Esophagus squamous epithelium (tissue), 5 donors: ENCODE data around the gene OR10A6. TPM values are rescaled to one million over a fixed set of nuclear protein-coding genes. Genes with fewer than 3 reads are reported as not detected.

Source experiments
- DNase-seq: peaks from one replicate; lab custom pipeline; 2025; lab: John Stamatoyannopoulos, UW
- H3K27ac ChIP-seq, 4 donors: fragments of 200-600 bp; sonication (generic); one replicate each; pipeline ENCODE4 v1.5.1; 2016 to 2019; ENCODE audit warnings: mild to moderate bottlenecking in 1 of 4
- H3K27me3 ChIP-seq, 4 donors: fragments of 200-600 bp; sonication (generic); 1 replicate in 3 of 4; 2 replicates in 1 of 4; pipeline versions ENCODE4 v1.5.1 to v1.6.0; 2017 to 2021; ENCODE audit warnings: antibody characterized with exemption in 1 of 4
- H3K36me3 ChIP-seq, 3 donors: fragments of 200-600 bp; sonication (generic); one replicate each; pipeline ENCODE4 v1.5.1; 2016 to 2019
- H3K4me1 ChIP-seq, 3 donors: fragments of 200-600 bp; sonication (generic); one replicate each; pipeline ENCODE4 v1.5.1; 2017 to 2019
- H3K4me3 ChIP-seq, 4 donors: fragments of 200-600 bp; sonication (generic); 1 replicate in 3 of 4; 2 replicates in 1 of 4; pipeline ENCODE4 v1.5.1; 2016 to 2019; ENCODE audit warnings: mild to moderate bottlenecking in 2 of 4, moderate library complexity in 1 of 4
- H3K9me3 ChIP-seq, 3 donors: fragments of 200-600 bp; sonication (generic); one replicate each; pipeline ENCODE4 v1.5.1; 2016 to 2019
- CTCF ChIP-seq, 6 experiments: fragments of 450-650 bp in 4 of 6; fragments of 200-600 bp in 2 of 6; sonication (generic) in 2 of 6; IDR thresholded peaks; one replicate each; pipeline ENCODE4 v1.5.1; 2016 to 2019; ENCODE audit warnings: antibody characterized with exemption in 6 of 6, mild to moderate bottlenecking in 4 of 6, moderate library complexity in 4 of 6
- POLR2A ChIP-seq, 4 donors: fragments of 450-650 bp; IDR thresholded peaks; one replicate each; pipeline ENCODE4 v1.6.1; 2017; ENCODE audit warnings: antibody characterized with exemption in 4 of 4, mild to moderate bottlenecking in 4 of 4, moderate library complexity in 3 of 4
- WGBS, 2 donors: methylation state at CpG; one replicate each; pipeline ENCODE4 v1.1.5; 2018; 5-methylcytosine and 5-hydroxymethylcytosine counted together
- intact Hi-C: fragments of 100-400 bp; cut with DNase I; formaldehyde crosslinking; loops from one replicate; pipeline ENCODE4 v1.15.0; 2022
- total RNA-seq, 4 donors: library from RNA; depleted of rRNA; stranded (reverse); fragments of >200 nt; gene quantifications; one replicate each; pipeline ENCODE4 v1.1.0, GENCODE V29; 2016
- donor health status: DM: yes; HTN: yes; CAD: no.

Gene OR10A6
- total RNA-seq, 4 donors from 2014 or later: not detected

- Histone ChIP-seq H3K27me3 (no peaks in the 10 kb centered on the region), H3K4me1 (peaks cover 0 to 13% (median 2%) of the 10 kb centered on the region in 3 donors), H3K4me3 (no peak overlapping the region), H3K9me3 (no peaks in the 10 kb centered on the region), H3K36me3 (no peaks in the 10 kb centered on the region), H3K27ac (no peak overlapping the region)
- WGBS, 2 donors: 53 to 55% methylated on average over 3 of the region's 3 CpGs
- DNase-seq: no peak
- intact Hi-C loops: no loop called here
- TF ChIP-seq CTCF (IDR thresholded peaks at IDR 0.05) (no peak), POLR2A (IDR thresholded peaks at IDR 0.05) (no peak)
These were observed 29.7 kb downstream of the OR10A6 start for GRCh38 chr11:7901319-7901854.

- WGBS, 2 donors: 76 to 83% methylated on average over 4 of the region's 4 CpGs
- TF ChIP-seq CTCF (IDR thresholded peaks at IDR 0.05): no peak
- no peak for TF ChIP-seq POLR2A (IDR thresholded peaks at IDR 0.05)
- no peak overlapping the region for H3K27ac ChIP-seq
These were observed 30.4 kb downstream of the OR10A6 start for GRCh38 chr11:7900686-7901085.

GRCh38 chr11:7899418-7899817 lies 31.6 kb downstream of the OR10A6 start:
- Histone ChIP-seq H3K9me3 (no peaks in the 10 kb centered on the region), H3K36me3 (no peaks in the 10 kb centered on the region), H3K4me1 (no peaks in the 10 kb centered on the region), H3K27me3 (no peaks in the 10 kb centered on the region), H3K27ac (no peak overlapping the region), H3K4me3 (no peak overlapping the region)
- TF ChIP-seq POLR2A (IDR thresholded peaks at IDR 0.05) (no peak), CTCF (IDR thresholded peaks at IDR 0.05) (no peak)
- WGBS, 2 donors: 55 to 68% methylated on average over 4 of the region's 4 CpGs
- intact Hi-C loops: no loop called here
- no peak for DNase-seq

More at GRCh38 chr11:7900686-7901085, 30.4 kb downstream of the OR10A6 start:
- intact Hi-C loops: no loop called here
- Histone ChIP-seq H3K27me3 (no peaks in the 10 kb centered on the region), H3K9me3 (no peaks in the 10 kb centered on the region), H3K4me1 (peaks cover 0 to 6% (median 2%) of the 10 kb centered on the region in 3 donors), H3K4me3 (no peak overlapping the region), H3K36me3 (no peaks in the 10 kb centered on the region)
- DNase-seq: no peak

- no peaks in the 10 kb centered on the region for H3K36me3 ChIP-seq
- 83 to 90% methylated on average over 5 of the region's 5 CpGs for WGBS, 2 donors
- intact Hi-C loops: no loop called here
- no peaks in the 10 kb centered on the region for H3K4me1 ChIP-seq
- H3K9me3 ChIP-seq: no peaks in the 10 kb centered on the region
- H3K4me3 ChIP-seq: no peak overlapping the region
- TF ChIP-seq POLR2A (IDR thresholded peaks at IDR 0.05): no peak
- no peak for TF ChIP-seq CTCF (IDR thresholded peaks at IDR 0.05)
- no peaks in the 10 kb centered on the region for H3K27me3 ChIP-seq
- no peak overlapping the region for H3K27ac ChIP-seq
- DNase-seq: no peak
These were observed 32.3 kb downstream of the OR10A6 start for GRCh38 chr11:7898666-7899283.

- Histone ChIP-seq H3K4me1 (no peaks in the 10 kb centered on the region), H3K4me3 (no peak overlapping the region), H3K27ac (no peak overlapping the region), H3K36me3 (no peaks in the 10 kb centered on the region), H3K27me3 (no peaks in the 10 kb centered on the region), H3K9me3 (no peaks in the 10 kb centered on the region)
- 56 to 60% methylated on average over 1 of the region's 1 CpG for WGBS, 2 donors
- intact Hi-C loops: no loop called here
- TF ChIP-seq CTCF (IDR thresholded peaks at IDR 0.05) (no peak), POLR2A (IDR thresholded peaks at IDR 0.05) (no peak)
- DNase-seq: no peak
These were observed 34.9 kb downstream of the OR10A6 start for GRCh38 chr11:7896009-7896785.
